IPS-18c (cell line): Measurements from ENCODE around the gene PLS1.
"Not testable (repeated sequence)": the region's sequence is repeated elsewhere in the genome, so short reads cannot be mapped to it uniquely, and the experiment has no call there.

Experiments used
- H3K4me3 ChIP-seq: 2 replicates; pipeline ENCODE4 v1.7.0; 2013; ENCODE audit warnings: low read depth, mild to moderate bottlenecking, low read length, moderate library complexity; ENCODE audit not compliant: insufficient read depth
- H3K9me3 ChIP-seq: one replicate; pipeline ENCODE4 v1.6.1; 2013; ENCODE audit warnings: mild to moderate bottlenecking, low read length, moderate library complexity; ENCODE audit not compliant: control insufficient read depth, insufficient read depth

PLS1 gene

GRCh38 chr3:142595951-142596725, at the start of gene PLS1:
Gene PLS1, plus strand, starts transcription at chr3:142596393. Its CDS starts 67,845 bp downstream, at chr3:142664238.
- Histone ChIP-seq H3K4me3 (peak within 1 kb of the TSS; percentile 71), H3K9me3 (peaks cover 2% of the 10 kb centered on the region)

GRCh38 chr3:142549986-142550385, 46.2 kb upstream of the PLS1 start:
- Histone ChIP-seq H3K4me3 (no peak overlapping the region), H3K9me3 (no peaks in the 10 kb centered on the region)

- not testable (repeated sequence) for H3K9me3 ChIP-seq, H3K4me3 ChIP-seq
Measured at GRCh38 chr3:142552579-142552978, 43.6 kb upstream of the PLS1 start.

GRCh38 chr3:142553741-142554140, 42.5 kb upstream of the PLS1 start:
- H3K9me3 ChIP-seq: peaks cover 2% of the 10 kb centered on the region
- H3K4me3 ChIP-seq: no peak overlapping the region

- H3K9me3 ChIP-seq: peaks cover 2% of the 10 kb centered on the region
- H3K4me3 ChIP-seq: no peak overlapping the region
Measured at GRCh38 chr3:142560118-142560517, 36.1 kb upstream of the PLS1 start.

- Histone ChIP-seq H3K9me3 (no peaks in the 10 kb centered on the region), H3K4me3 (no peak overlapping the region)
Measured at GRCh38 chr3:142563496-142563997, 32.6 kb upstream of the PLS1 start.

GRCh38 chr3:142566096-142566495, 30.1 kb upstream of the PLS1 start:
- no peaks in the 10 kb centered on the region for H3K9me3 ChIP-seq
- H3K4me3 ChIP-seq: no peak overlapping the region

GRCh38 chr3:142568393-142569017, 27.7 kb upstream of the PLS1 start:
- Histone ChIP-seq H3K9me3 (no peaks in the 10 kb centered on the region), H3K4me3 (no peak overlapping the region; the same call in 1 of the 2 replicates)

- H3K4me3 ChIP-seq, H3K9me3 ChIP-seq: not testable (repeated sequence)
Measured at GRCh38 chr3:142569422-142569821, 26.8 kb upstream of the PLS1 start.

- H3K4me3 ChIP-seq, H3K9me3 ChIP-seq: not testable (repeated sequence)
Measured at GRCh38 chr3:142574223-142574622, 22.0 kb upstream of the PLS1 start.

GRCh38 chr3:142574665-142575064, 21.5 kb upstream of the PLS1 start:
- Histone ChIP-seq H3K9me3 (no peaks in the 10 kb centered on the region), H3K4me3 (no peak overlapping the region)

GRCh38 chr3:142576792-142577191, 19.4 kb upstream of the PLS1 start:
- no peak overlapping the region for H3K4me3 ChIP-seq
- no peaks in the 10 kb centered on the region for H3K9me3 ChIP-seq

GRCh38 chr3:142577696-142578328, 18.4 kb upstream of the PLS1 start:
- Histone ChIP-seq H3K9me3 (no peaks in the 10 kb centered on the region), H3K4me3 (peak overlapping the region; percentile 65)

- Histone ChIP-seq H3K4me3 (peak within 1 kb of the TSS; percentile 72), H3K9me3 (no peaks in the 10 kb centered on the region)
Measured at GRCh38 chr3:142578329-142579223, 17.6 kb upstream of the PLS1 start, which contains the start of gene ATR. Gene ATR, minus strand, starts transcription at chr3:142578733. Its CDS starts 29 bp downstream, at chr3:142578704.

- no peak overlapping the region for H3K4me3 ChIP-seq
- H3K9me3 ChIP-seq: no peaks in the 10 kb centered on the region
Measured at GRCh38 chr3:142580061-142580423, 16.2 kb upstream of the PLS1 start.

- not testable (repeated sequence) for H3K4me3 ChIP-seq, H3K9me3 ChIP-seq
Measured at GRCh38 chr3:142581070-142581469, 15.1 kb upstream of the PLS1 start.

- H3K4me3 ChIP-seq: no peak overlapping the region
- no peaks in the 10 kb centered on the region for H3K9me3 ChIP-seq
Measured at GRCh38 chr3:142586803-142587406, 9.3 kb upstream of the PLS1 start.
